GM23338 (cell line): ENCODE data around the gene CHMP3. TPM values are rescaled to one million over a fixed set of nuclear protein-coding genes. Genes with fewer than 3 reads are reported as not detected.

Experiments used
- ATAC-seq: fragments of 200-7000 bp; cut with Tn5 transposase; 3 replicates; pipeline ENCODE4 v1.9.1; 2020
- DNase-seq: peaks from one replicate; pipeline ENCODE4 v3.0.0-alpha.2; 2015; ENCODE audit warnings: low spot score
- H2AFZ ChIP-seq: fragments of 200-600 bp; sonication (generic); 2 replicates; pipeline ENCODE4 v1.8.0; 2016; ENCODE audit warnings: antibody characterized with exemption, mild to moderate bottlenecking, moderate library complexity
- H3F3A ChIP-seq: fragments of 200-600 bp; sonication (generic); replicated peaks from 2 replicates; pipeline ENCODE4 v1.8.0; 2017; ENCODE audit warnings: antibody characterized with exemption, mixed run types, low read depth
- H3K27ac ChIP-seq: fragments of 200-600 bp; sonication (generic); 2 replicates; pipeline ENCODE4 v1.6.1; 2016; ENCODE audit warnings: low read depth
- H3K27me3 ChIP-seq: fragments of 200-600 bp; sonication (generic); 2 replicates; pipeline ENCODE4 v1.8.0; 2016; ENCODE audit warnings: mild to moderate bottlenecking, mixed run types, moderate library complexity; ENCODE audit not compliant: insufficient read depth
- H3K36me3 ChIP-seq: fragments of 200-600 bp; sonication (generic); 2 replicates; pipeline ENCODE4 v1.8.0; 2016; ENCODE audit warnings: mild to moderate bottlenecking; ENCODE audit not compliant: insufficient read depth
- H3K4me1 ChIP-seq: fragments of 200-600 bp; sonication (generic); 2 replicates; pipeline ENCODE4 v1.8.0; 2016; ENCODE audit warnings: mild to moderate bottlenecking, moderate library complexity; ENCODE audit not compliant: insufficient read depth
- H3K4me2 ChIP-seq: fragments of 200-600 bp; sonication (generic); 2 replicates; pipeline ENCODE4 v1.7.1; 2017; ENCODE audit warnings: mixed run types
- H3K4me3 ChIP-seq: fragments of 200-600 bp; sonication (generic); 2 replicates; pipeline ENCODE4 v1.6.1; 2016; ENCODE audit warnings: mixed run types
- H3K79me2 ChIP-seq: fragments of 200-600 bp; sonication (generic); replicated peaks from 2 replicates; pipeline ENCODE4 v1.8.0; 2017; ENCODE audit warnings: mild to moderate bottlenecking; ENCODE audit not compliant: insufficient read depth
- H3K9me2 ChIP-seq: fragments of 200-600 bp; sonication (generic); 2 replicates; pipeline ENCODE4 v1.8.0; 2017; ENCODE audit not compliant: insufficient read depth
- H4K20me1 ChIP-seq: fragments of 200-600 bp; sonication (generic); replicated peaks from 2 replicates; pipeline ENCODE4 v1.8.0; 2017; ENCODE audit warnings: mild to moderate bottlenecking; ENCODE audit not compliant: insufficient read depth
- H3K27ac Mint-ChIP-seq: 2 replicates; pipeline ENCODE4 v1.8.0; 2020; ENCODE audit warnings: inconsistent platforms, mild to moderate bottlenecking, moderate library complexity, mixed read lengths
- H3K27me3 Mint-ChIP-seq: 3 replicates; pipeline ENCODE4 v1.8.0; 2022; ENCODE audit warnings: low read depth, mild to moderate bottlenecking, moderate library complexity, mixed read lengths, inconsistent platforms; ENCODE audit not compliant: insufficient read depth, poor library complexity
- H3K36me3 Mint-ChIP-seq: 3 replicates; pipeline ENCODE4 v1.8.0; 2021; ENCODE audit warnings: low read depth, mild to moderate bottlenecking, inconsistent platforms, moderate library complexity, mixed read lengths
- H3K4me1 Mint-ChIP-seq: 3 replicates; pipeline ENCODE4 v1.8.0; 2020; ENCODE audit warnings: mild to moderate bottlenecking, inconsistent platforms, mixed read lengths
- H3K4me3 Mint-ChIP-seq: 3 replicates; pipeline ENCODE4 v1.8.0; 2021; ENCODE audit warnings: moderate library complexity, mild to moderate bottlenecking, inconsistent platforms, mixed read lengths
- H3K9me3 Mint-ChIP-seq: 3 replicates; pipeline ENCODE4 v1.8.0; 2020; ENCODE audit warnings: moderate library complexity, mild to moderate bottlenecking, inconsistent platforms, mixed read lengths
- CREB1 ChIP-seq: fragments of 250-450 bp; sonication (Bioruptor Pico); IDR thresholded peaks from 2 replicates; pipeline ENCODE4 v1.5.0; 2020; ENCODE audit warnings: low read depth, mild to moderate bottlenecking, moderate library complexity
- EZH2 ChIP-seq: fragments of 200-600 bp; sonication (generic); IDR thresholded peaks from one replicate; pipeline ENCODE4 v1.8.0; 2017; ENCODE audit warnings: antibody characterized with exemption, mild to moderate bottlenecking, low read depth; ENCODE audit not compliant: unreplicated experiment
- EZH2phosphoT487 ChIP-seq: fragments of 200-600 bp; sonication (generic); IDR thresholded peaks from one replicate; pipeline ENCODE4 v1.8.1; 2018; ENCODE audit warnings: antibody characterized with exemption; ENCODE audit not compliant: unreplicated experiment
- JUNB ChIP-seq: IDR thresholded peaks from one replicate; pipeline ENCODE4 v1.6.1; 2016; ENCODE audit warnings: antibody characterized with exemption; ENCODE audit not compliant: unreplicated experiment
- NANOG ChIP-seq: IDR thresholded peaks from 2 replicates; pipeline ENCODE4 v1.6.1; 2016; ENCODE audit warnings: antibody characterized with exemption, borderline replicate concordance
- POLR2AphosphoS5 ChIP-seq: IDR thresholded peaks from 2 replicates; pipeline ENCODE4 v1.6.1; 2016; ENCODE audit warnings: antibody characterized with exemption, low read depth
- STAT1 ChIP-seq: IDR thresholded peaks from one replicate; pipeline ENCODE4 v1.6.1; 2016; ENCODE audit warnings: antibody characterized with exemption; ENCODE audit not compliant: unreplicated experiment
- ZNF114 ChIP-seq: fragments of 250-450 bp; sonication (Bioruptor Pico); IDR thresholded peaks from 2 replicates; pipeline ENCODE4 v1.5.0; 2020; ENCODE audit warnings: mild to moderate bottlenecking, moderate library complexity
- ZNF331 ChIP-seq: fragments of 250-450 bp; sonication (Bioruptor Pico); IDR thresholded peaks from 2 replicates; pipeline ENCODE4 v1.5.0; 2020; ENCODE audit warnings: low read depth, mild to moderate bottlenecking, moderate library complexity
- polyA plus RNA-seq: library from polyadenylated mRNA; unstranded; fragments of >200 nt; fragmentation: Nextera tagmentation; extraction: Ambion mirVana; gene quantifications from 2 replicates; pipeline ENCODE4 v1.2.1, GENCODE V29; 2016
- total RNA-seq: library from RNA; depleted of rRNA; stranded (reverse); fragments of >200 nt; shearing (Covaris generic); gene quantifications from 2 replicates; pipeline ENCODE4 v1.2.3, GENCODE V29; 2014
- TF ChIP-seq, protein P1 (sequence below): IDR thresholded peaks from 2 replicates; pipeline ENCODE4 v1.6.1; 2016; ENCODE audit warnings: antibody characterized with exemption
- TF ChIP-seq, protein P2 (sequence below): fragments of 250-450 bp; sonication (Bioruptor Pico); IDR thresholded peaks from 2 replicates; pipeline ENCODE4 v1.5.0; 2020; ENCODE audit warnings: mild to moderate bottlenecking, moderate library complexity
- TF ChIP-seq, protein P3 (sequence below), 2 experiments: fragments of 200-600 bp in 1 of 2; sonication (generic) in 1 of 2; conservative IDR thresholded peaks; 2 replicates each; pipeline versions ENCODE4 v1.5.1 to v1.6.1; 2016 to 2017; ENCODE audit warnings: antibody characterized with exemption in 2 of 2, low read depth in 2 of 2, mild to moderate bottlenecking in 2 of 2, moderate library complexity in 1 of 2
- TF ChIP-seq, protein P4 (sequence below): IDR thresholded peaks from one replicate; pipeline ENCODE4 v1.6.1; 2018; ENCODE audit warnings: antibody characterized with exemption; ENCODE audit not compliant: unreplicated experiment

The CHMP3 gene
- total and polyA plus RNA-seq, 2 experiments from 2014 or later, result 15.5 to 15.6 TPM

DNA sequence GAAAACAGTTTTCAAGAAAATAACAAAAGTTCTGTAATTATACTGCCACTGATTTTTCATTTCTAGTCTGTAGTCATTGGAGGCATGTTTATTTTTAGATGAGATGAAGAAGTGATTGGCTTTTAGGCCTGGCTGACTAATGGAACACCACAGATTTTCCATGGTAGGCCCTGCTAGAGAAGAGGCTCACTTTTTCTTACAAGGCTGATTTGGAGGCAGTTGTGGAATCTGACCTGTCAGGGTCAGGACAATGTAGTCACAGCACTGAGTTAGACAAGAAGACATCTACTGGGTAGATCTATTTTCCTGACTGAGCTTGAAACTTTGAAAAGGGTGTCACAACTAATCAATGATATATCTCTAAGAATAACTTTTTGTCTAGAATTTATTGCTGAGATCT lies 78.1 kb downstream of the CHMP3 start (continued):
- TF ChIP-seq POLR2AphosphoS5, result no peak
- no peak for TF ChIP-seq STAT1
- TF ChIP-seq JUNB, result no peak
- TF ChIP-seq EZH2, result no peak

DNA sequence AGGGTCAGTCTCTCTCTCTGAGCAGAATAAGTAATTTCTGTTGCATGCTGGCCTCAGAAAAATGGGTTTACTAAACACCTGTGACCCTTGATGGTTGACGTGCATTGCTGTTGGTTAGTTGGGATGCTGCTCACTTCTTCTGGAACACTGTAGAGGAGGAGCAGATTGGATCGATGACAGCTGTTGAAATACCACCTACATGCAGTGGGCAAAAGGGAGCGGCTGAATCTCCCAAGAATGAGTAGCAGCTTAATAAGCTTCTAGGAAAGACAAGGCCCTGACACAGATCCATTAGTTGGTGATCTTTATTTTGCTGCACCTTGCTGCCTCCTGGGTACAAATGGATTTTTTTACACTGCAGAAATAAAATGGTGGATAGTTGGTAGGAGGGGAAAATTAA lies 78.9 kb downstream of the CHMP3 start:
- DNase-seq, result no peak
- H3K36me3 Mint-ChIP-seq, result peaks cover 65% of the 10 kb centered on the region
- no peaks in the 10 kb centered on the region for H3K27me3 Mint-ChIP-seq
- Histone ChIP-seq H3K36me3 (peaks cover 15% of the 10 kb centered on the region), H3K4me1 (no peaks in the 10 kb centered on the region), H2AFZ (no peak overlapping the region), H3K9me2 (no peaks in the 10 kb centered on the region), H3K27me3 (no peaks in the 10 kb centered on the region), H3K4me3 (no peak overlapping the region), H3K27ac (no peak overlapping the region), H3K4me2 (no peak overlapping the region), H4K20me1 (peaks cover 4% of the 10 kb centered on the region), H3F3A (no peaks in the 10 kb centered on the region), H3K79me2 (no peaks in the 10 kb centered on the region)
- no peak overlapping the region for H3K4me3 Mint-ChIP-seq
- TF ChIP-seq EZH2phosphoT487 (no peak), EZH2 (no peak), NANOG (no peak), JUNB (no peak), ZNF331 (no peak), CREB1 (CRISPR knock-in tag) (no peak), POLR2AphosphoS5 (no peak), STAT1 (no peak), ZNF114 (CRISPR knock-in tag) (no peak)
- TF ChIP-seq, protein P1, sequence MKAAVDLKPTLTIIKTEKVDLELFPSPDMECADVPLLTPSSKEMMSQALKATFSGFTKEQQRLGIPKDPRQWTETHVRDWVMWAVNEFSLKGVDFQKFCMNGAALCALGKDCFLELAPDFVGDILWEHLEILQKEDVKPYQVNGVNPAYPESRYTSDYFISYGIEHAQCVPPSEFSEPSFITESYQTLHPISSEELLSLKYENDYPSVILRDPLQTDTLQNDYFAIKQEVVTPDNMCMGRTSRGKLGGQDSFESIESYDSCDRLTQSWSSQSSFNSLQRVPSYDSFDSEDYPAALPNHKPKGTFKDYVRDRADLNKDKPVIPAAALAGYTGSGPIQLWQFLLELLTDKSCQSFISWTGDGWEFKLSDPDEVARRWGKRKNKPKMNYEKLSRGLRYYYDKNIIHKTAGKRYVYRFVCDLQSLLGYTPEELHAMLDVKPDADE, result no peak
- TF ChIP-seq, protein P2, sequence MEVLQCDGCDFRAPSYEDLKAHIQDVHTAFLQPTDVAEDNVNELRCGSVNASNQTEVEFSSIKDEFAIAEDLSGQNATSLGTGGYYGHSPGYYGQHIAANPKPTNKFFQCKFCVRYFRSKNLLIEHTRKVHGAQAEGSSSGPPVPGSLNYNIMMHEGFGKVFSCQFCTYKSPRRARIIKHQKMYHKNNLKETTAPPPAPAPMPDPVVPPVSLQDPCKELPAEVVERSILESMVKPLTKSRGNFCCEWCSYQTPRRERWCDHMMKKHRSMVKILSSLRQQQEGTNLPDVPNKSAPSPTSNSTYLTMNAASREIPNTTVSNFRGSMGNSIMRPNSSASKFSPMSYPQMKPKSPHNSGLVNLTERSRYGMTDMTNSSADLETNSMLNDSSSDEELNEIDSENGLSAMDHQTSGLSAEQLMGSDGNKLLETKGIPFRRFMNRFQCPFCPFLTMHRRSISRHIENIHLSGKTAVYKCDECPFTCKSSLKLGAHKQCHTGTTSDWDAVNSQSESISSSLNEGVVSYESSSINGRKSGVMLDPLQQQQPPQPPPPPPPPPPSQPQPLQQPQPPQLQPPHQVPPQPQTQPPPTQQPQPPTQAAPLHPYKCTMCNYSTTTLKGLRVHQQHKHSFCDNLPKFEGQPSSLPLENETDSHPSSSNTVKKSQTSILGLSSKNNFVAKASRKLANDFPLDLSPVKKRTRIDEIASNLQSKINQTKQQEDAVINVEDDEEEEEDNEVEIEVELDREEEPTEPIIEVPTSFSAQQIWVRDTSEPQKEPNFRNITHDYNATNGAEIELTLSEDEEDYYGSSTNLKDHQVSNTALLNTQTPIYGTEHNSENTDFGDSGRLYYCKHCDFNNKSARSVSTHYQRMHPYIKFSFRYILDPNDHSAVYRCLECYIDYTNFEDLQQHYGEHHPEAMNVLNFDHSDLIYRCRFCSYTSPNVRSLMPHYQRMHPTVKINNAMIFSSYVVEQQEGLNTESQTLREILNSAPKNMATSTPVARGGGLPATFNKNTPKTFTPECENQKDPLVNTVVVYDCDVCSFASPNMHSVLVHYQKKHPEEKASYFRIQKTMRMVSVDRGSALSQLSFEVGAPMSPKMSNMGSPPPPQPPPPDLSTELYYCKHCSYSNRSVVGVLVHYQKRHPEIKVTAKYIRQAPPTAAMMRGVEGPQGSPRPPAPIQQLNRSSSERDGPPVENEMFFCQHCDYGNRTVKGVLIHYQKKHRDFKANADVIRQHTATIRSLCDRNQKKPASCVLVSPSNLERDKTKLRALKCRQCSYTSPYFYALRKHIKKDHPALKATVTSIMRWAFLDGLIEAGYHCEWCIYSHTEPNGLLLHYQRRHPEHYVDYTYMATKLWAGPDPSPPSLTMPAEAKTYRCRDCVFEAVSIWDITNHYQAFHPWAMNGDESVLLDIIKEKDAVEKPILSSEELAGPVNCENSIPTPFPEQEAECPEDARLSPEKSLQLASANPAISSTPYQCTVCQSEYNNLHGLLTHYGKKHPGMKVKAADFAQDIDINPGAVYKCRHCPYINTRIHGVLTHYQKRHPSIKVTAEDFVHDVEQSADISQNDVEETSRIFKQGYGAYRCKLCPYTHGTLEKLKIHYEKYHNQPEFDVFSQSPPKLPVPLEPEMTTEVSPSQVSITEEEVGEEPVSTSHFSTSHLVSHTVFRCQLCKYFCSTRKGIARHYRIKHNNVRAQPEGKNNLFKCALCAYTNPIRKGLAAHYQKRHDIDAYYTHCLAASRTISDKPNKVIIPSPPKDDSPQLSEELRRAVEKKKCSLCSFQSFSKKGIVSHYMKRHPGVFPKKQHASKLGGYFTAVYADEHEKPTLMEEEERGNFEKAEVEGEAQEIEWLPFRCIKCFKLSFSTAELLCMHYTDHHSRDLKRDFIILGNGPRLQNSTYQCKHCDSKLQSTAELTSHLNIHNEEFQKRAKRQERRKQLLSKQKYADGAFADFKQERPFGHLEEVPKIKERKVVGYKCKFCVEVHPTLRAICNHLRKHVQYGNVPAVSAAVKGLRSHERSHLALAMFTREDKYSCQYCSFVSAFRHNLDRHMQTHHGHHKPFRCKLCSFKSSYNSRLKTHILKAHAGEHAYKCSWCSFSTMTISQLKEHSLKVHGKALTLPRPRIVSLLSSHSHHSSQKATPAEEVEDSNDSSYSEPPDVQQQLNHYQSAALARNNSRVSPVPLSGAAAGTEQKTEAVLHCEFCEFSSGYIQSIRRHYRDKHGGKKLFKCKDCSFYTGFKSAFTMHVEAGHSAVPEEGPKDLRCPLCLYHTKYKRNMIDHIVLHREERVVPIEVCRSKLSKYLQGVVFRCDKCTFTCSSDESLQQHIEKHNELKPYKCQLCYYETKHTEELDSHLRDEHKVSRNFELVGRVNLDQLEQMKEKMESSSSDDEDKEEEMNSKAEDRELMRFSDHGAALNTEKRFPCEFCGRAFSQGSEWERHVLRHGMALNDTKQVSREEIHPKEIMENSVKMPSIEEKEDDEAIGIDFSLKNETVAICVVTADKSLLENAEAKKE (CRISPR knock-in tag), result no peak
- TF ChIP-seq, protein P3, sequence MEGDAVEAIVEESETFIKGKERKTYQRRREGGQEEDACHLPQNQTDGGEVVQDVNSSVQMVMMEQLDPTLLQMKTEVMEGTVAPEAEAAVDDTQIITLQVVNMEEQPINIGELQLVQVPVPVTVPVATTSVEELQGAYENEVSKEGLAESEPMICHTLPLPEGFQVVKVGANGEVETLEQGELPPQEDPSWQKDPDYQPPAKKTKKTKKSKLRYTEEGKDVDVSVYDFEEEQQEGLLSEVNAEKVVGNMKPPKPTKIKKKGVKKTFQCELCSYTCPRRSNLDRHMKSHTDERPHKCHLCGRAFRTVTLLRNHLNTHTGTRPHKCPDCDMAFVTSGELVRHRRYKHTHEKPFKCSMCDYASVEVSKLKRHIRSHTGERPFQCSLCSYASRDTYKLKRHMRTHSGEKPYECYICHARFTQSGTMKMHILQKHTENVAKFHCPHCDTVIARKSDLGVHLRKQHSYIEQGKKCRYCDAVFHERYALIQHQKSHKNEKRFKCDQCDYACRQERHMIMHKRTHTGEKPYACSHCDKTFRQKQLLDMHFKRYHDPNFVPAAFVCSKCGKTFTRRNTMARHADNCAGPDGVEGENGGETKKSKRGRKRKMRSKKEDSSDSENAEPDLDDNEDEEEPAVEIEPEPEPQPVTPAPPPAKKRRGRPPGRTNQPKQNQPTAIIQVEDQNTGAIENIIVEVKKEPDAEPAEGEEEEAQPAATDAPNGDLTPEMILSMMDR (conservative IDR thresholded peaks at IDR 0.05; ENCODE audit: low read depth in 2 of 2), result no peak
- TF ChIP-seq, protein P4, sequence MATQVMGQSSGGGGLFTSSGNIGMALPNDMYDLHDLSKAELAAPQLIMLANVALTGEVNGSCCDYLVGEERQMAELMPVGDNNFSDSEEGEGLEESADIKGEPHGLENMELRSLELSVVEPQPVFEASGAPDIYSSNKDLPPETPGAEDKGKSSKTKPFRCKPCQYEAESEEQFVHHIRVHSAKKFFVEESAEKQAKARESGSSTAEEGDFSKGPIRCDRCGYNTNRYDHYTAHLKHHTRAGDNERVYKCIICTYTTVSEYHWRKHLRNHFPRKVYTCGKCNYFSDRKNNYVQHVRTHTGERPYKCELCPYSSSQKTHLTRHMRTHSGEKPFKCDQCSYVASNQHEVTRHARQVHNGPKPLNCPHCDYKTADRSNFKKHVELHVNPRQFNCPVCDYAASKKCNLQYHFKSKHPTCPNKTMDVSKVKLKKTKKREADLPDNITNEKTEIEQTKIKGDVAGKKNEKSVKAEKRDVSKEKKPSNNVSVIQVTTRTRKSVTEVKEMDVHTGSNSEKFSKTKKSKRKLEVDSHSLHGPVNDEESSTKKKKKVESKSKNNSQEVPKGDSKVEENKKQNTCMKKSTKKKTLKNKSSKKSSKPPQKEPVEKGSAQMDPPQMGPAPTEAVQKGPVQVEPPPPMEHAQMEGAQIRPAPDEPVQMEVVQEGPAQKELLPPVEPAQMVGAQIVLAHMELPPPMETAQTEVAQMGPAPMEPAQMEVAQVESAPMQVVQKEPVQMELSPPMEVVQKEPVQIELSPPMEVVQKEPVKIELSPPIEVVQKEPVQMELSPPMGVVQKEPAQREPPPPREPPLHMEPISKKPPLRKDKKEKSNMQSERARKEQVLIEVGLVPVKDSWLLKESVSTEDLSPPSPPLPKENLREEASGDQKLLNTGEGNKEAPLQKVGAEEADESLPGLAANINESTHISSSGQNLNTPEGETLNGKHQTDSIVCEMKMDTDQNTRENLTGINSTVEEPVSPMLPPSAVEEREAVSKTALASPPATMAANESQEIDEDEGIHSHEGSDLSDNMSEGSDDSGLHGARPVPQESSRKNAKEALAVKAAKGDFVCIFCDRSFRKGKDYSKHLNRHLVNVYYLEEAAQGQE, result no peak
- no peak overlapping the region for H3K27ac Mint-ChIP-seq
- peaks cover 3% of the 10 kb centered on the region; the same call in 2 of the 3 replicates for H3K4me1 Mint-ChIP-seq
- ATAC-seq, result no peak
- H3K9me3 Mint-ChIP-seq, result no peaks in the 10 kb centered on the region
